Measurements from ENCODE around the gene RAB27B. TPM values are rescaled to one million over a fixed set of nuclear protein-coding genes. Genes with fewer than 3 reads are reported as not detected.

The RAB27B gene
- total and polyA plus RNA-seq, 2 of the 8 experiments (the other 6 are each of a cell fraction or from before 2014, with no cell fraction given), result 0.05 to 0.60 TPM

DNA sequence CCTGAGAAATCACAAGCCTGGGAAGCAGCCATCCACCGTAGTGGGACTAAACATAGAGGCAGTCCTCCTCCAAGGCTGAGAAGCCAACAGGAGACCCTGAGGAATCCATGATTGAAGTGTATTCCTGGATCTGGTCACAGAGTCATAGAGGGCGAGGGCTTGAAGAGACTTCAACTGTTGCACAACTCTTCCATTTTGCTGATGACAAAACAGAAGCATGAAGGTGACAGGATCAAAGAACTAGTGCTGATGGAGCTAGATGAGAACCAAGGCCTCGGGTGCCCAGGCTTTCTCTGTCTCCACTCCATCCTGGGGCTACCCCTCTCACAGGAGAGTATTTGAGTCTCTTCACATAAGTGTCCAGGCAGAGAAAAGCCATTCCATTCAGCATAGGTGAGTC is 30.1 kb upstream of the RAB27B start (continued):
- no peak for TF ChIP-seq CBX8 (IDR thresholded peaks at IDR 0.05; ENCODE audit: borderline replicate concordance, low read depth, low read length)
- no peak for TF ChIP-seq CHD2 (IDR thresholded peaks at IDR 0.05; ENCODE audit: low read length)
- no peak for TF ChIP-seq CHD1 (IDR thresholded peaks at IDR 0.05; ENCODE audit: low read depth, low read length)
